Measurements from ENCODE around the gene AMN.

Gene AMN

GRCh38 chr14:102958461-102958860 is 36.0 kb downstream of the AMN start:
- H3K4me1 ChIP-seq = peaks cover 20% of the 10 kb centered on the region; the same call in 1 of the 2 replicates
- no peak overlapping the region for H3K4me2 ChIP-seq
- no peak overlapping the region for H3K27ac ChIP-seq
- H4K20me1 ChIP-seq = no peaks in the 10 kb centered on the region
- H3K9ac ChIP-seq = no peak overlapping the region
- H3K27me3 ChIP-seq = no peaks in the 10 kb centered on the region
- no peaks in the 10 kb centered on the region for H3K9me3 ChIP-seq
- H3K4me3 ChIP-seq = no peak overlapping the region
- TF ChIP-seq Cebpa-rat (IDR thresholded peaks at IDR 0.05) = no peak
- H3K36me3 ChIP-seq = peaks cover 21% of the 10 kb centered on the region

- no peak overlapping the region for H3K27ac ChIP-seq
- no peaks in the 10 kb centered on the region for H4K20me1 ChIP-seq
- no peak overlapping the region for H3K9ac ChIP-seq
- no peak overlapping the region for H3K4me2 ChIP-seq
- H3K36me3 ChIP-seq = peaks cover 40% of the 10 kb centered on the region
- TF ChIP-seq Cebpa-rat (IDR thresholded peaks at IDR 0.05) = no peak
- H3K4me1 ChIP-seq = 0 out of 2 replicates have a peak, but pooled peaks cover 13% of the 10 kb centered on the region
- H3K27me3 ChIP-seq = no peaks in the 10 kb centered on the region
- H3K4me3 ChIP-seq = no peak overlapping the region
- H3K9me3 ChIP-seq = no peaks in the 10 kb centered on the region
Observed at GRCh38 chr14:102962111-102962627, 39.7 kb downstream of the AMN start.

- Histone ChIP-seq H3K27me3 (no peaks in the 10 kb centered on the region), H3K4me2 (no peak overlapping the region), H3K36me3 (peaks cover 47% of the 10 kb centered on the region), H3K4me1 (peaks cover 13% of the 10 kb centered on the region; the same call in 1 of the 2 replicates), H3K9ac (no peak overlapping the region), H3K4me3 (no peak overlapping the region), H3K9me3 (no peaks in the 10 kb centered on the region), H3K27ac (no peak overlapping the region), H4K20me1 (no peaks in the 10 kb centered on the region)
- no peak for TF ChIP-seq Cebpa-rat (IDR thresholded peaks at IDR 0.05)
Observed at GRCh38 chr14:102964152-102964730, 41.8 kb downstream of the AMN start.

GRCh38 chr14:102965282-102965681 is 42.8 kb downstream of the AMN start:
- no peak overlapping the region for H3K4me2 ChIP-seq
- no peaks in the 10 kb centered on the region for H3K9me3 ChIP-seq
- H4K20me1 ChIP-seq = no peaks in the 10 kb centered on the region
- H3K4me3 ChIP-seq = no peak overlapping the region
- H3K27ac ChIP-seq = no peak overlapping the region
- no peak overlapping the region for H3K9ac ChIP-seq
- no peak for TF ChIP-seq Cebpa-rat (IDR thresholded peaks at IDR 0.05)
- peaks cover 54% of the 10 kb centered on the region for H3K36me3 ChIP-seq
- peaks cover 14% of the 10 kb centered on the region for H3K4me1 ChIP-seq
- H3K27me3 ChIP-seq = no peaks in the 10 kb centered on the region

GRCh38 chr14:102965971-102966655 is 43.6 kb downstream of the AMN start:
- Histone ChIP-seq H3K9ac (no peak overlapping the region), H3K4me2 (no peak overlapping the region), H3K4me3 (no peak overlapping the region), H3K9me3 (no peaks in the 10 kb centered on the region), H3K4me1 (peaks cover 16% of the 10 kb centered on the region), H4K20me1 (no peaks in the 10 kb centered on the region), H3K36me3 (peaks cover 54% of the 10 kb centered on the region), H3K27ac (no peak overlapping the region), H3K27me3 (no peaks in the 10 kb centered on the region)
- no peak for TF ChIP-seq Cebpa-rat (IDR thresholded peaks at IDR 0.05)

- H3K4me1 ChIP-seq = peaks cover 16% of the 10 kb centered on the region
- H3K27me3 ChIP-seq = no peaks in the 10 kb centered on the region
- H3K27ac ChIP-seq = no peak overlapping the region
- H3K9ac ChIP-seq = no peak overlapping the region
- H3K4me2 ChIP-seq = no peak overlapping the region
- no peak for TF ChIP-seq Cebpa-rat (IDR thresholded peaks at IDR 0.05)
- no peak overlapping the region for H3K4me3 ChIP-seq
- no peaks in the 10 kb centered on the region for H4K20me1 ChIP-seq
- peaks cover 57% of the 10 kb centered on the region for H3K36me3 ChIP-seq
- no peaks in the 10 kb centered on the region for H3K9me3 ChIP-seq
Observed at GRCh38 chr14:102966681-102967505, 44.4 kb downstream of the AMN start.

- no peaks in the 10 kb centered on the region for H4K20me1 ChIP-seq
- peaks cover 16% of the 10 kb centered on the region for H3K4me1 ChIP-seq
- H3K9me3 ChIP-seq = no peaks in the 10 kb centered on the region
- H3K36me3 ChIP-seq = peaks cover 55% of the 10 kb centered on the region
- H3K4me2 ChIP-seq = no peak overlapping the region
- H3K4me3 ChIP-seq = no peak overlapping the region
- no peak overlapping the region for H3K27ac ChIP-seq
- no peaks in the 10 kb centered on the region for H3K27me3 ChIP-seq
- no peak for TF ChIP-seq Cebpa-rat (IDR thresholded peaks at IDR 0.05)
- no peak overlapping the region for H3K9ac ChIP-seq
Observed at GRCh38 chr14:102967506-102967795, 45.0 kb downstream of the AMN start.

GRCh38 chr14:102968306-102968705 is 45.8 kb downstream of the AMN start:
- peaks cover 16% of the 10 kb centered on the region for H3K4me1 ChIP-seq
- no peak for TF ChIP-seq Cebpa-rat (IDR thresholded peaks at IDR 0.05)
- H3K27me3 ChIP-seq = no peaks in the 10 kb centered on the region
- no peaks in the 10 kb centered on the region for H3K9me3 ChIP-seq
- H4K20me1 ChIP-seq = no peaks in the 10 kb centered on the region
- H3K36me3 ChIP-seq = peaks cover 54% of the 10 kb centered on the region
- H3K4me3 ChIP-seq = no peak overlapping the region
- no peak overlapping the region for H3K9ac ChIP-seq
- no peak overlapping the region for H3K4me2 ChIP-seq
- H3K27ac ChIP-seq = no peak overlapping the region

- H3K4me2 ChIP-seq = peak overlapping the region; percentile 50; the same call in 1 of the 2 replicates
- TF ChIP-seq Cebpa-rat (IDR thresholded peaks at IDR 0.05) = no peak
Observed at GRCh38 chr14:102969060-102969791, 46.8 kb downstream of the AMN start.

More at GRCh38 chr14:102969060-102969791, 46.8 kb downstream of the AMN start:
- H3K9ac ChIP-seq = 0 out of 2 replicates have a peak overlapping the region, but pooled peaks have one; percentile 9
- peaks cover 49% of the 10 kb centered on the region for H3K36me3 ChIP-seq
- no peak overlapping the region for H3K4me3 ChIP-seq
- H3K27me3 ChIP-seq = no peaks in the 10 kb centered on the region
- H3K9me3 ChIP-seq = no peaks in the 10 kb centered on the region
- H4K20me1 ChIP-seq = no peaks in the 10 kb centered on the region
- H3K4me1 ChIP-seq = peaks cover 24% of the 10 kb centered on the region
- no peak overlapping the region for H3K27ac ChIP-seq
